ENCODE measurements around the gene OLFML2A. TPM values are rescaled to one million over a fixed set of nuclear protein-coding genes. Genes with fewer than 3 reads are reported as not detected.

OLFML2A gene
- total and polyA plus RNA-seq, 2 of the 13 experiments (the other 11 are each of a cell fraction or from before 2014, with no cell fraction given) = 0.01 to 0.02 TPM

- TF ChIP-seq ZNF639 (CRISPR knock-in tag; conservative IDR thresholded peaks at IDR 0.05) (no peak; the same call in 1 of the 2 replicates), ZNF543 (CRISPR knock-in tag; IDR thresholded peaks at IDR 0.05) (no peak), NRL (CRISPR knock-in tag; IDR thresholded peaks at IDR 0.05; ENCODE audit: borderline replicate concordance) (no peak), KAT8 (CRISPR knock-in tag; IDR thresholded peaks at IDR 0.05) (no peak), STAT6 (CRISPR knock-in tag; IDR thresholded peaks at IDR 0.05; ENCODE audit: borderline replicate concordance) (no peak), KDM5A (IDR thresholded peaks at IDR 0.05; ENCODE audit: borderline replicate concordance, low read length) (no peak), ZMAT5 (CRISPR knock-in tag; IDR thresholded peaks at IDR 0.05; ENCODE audit: borderline replicate concordance, low read depth) (no peak), AKAP8 (CRISPR knock-in tag; IDR thresholded peaks at IDR 0.05) (0 out of 2 replicates have a peak, but pooled peaks have one; percentile 49), ZNF124 (CRISPR knock-in tag; IDR thresholded peaks at IDR 0.05) (peak; percentile 47; the same call in 1 of the 2 replicates), KLF13 (CRISPR knock-in tag; IDR thresholded peaks at IDR 0.05) (no peak), PHB2 (IDR thresholded peaks at IDR 0.05; ENCODE audit: partially characterized antibody) (no peak), ZFP41 (CRISPR knock-in tag; IDR thresholded peaks at IDR 0.05; ENCODE audit: borderline replicate concordance) (no peak), RBM39 (IDR thresholded peaks at IDR 0.05; ENCODE audit: low read depth, low read length, poor library complexity, severe bottlenecking) (no peak), JUND (CRISPR knock-in tag; IDR thresholded peaks at IDR 0.05) (no peak), TAF1 (CRISPR knock-in tag; IDR thresholded peaks at IDR 0.05) (no peak), ZNF720 (CRISPR knock-in tag; IDR thresholded peaks at IDR 0.05) (no peak), RARG (CRISPR knock-in tag; IDR thresholded peaks at IDR 0.05; ENCODE audit: low read depth) (no peak), KDM6A (CRISPR knock-in tag; IDR thresholded peaks at IDR 0.05; ENCODE audit: low read depth) (no peak), ZNF276 (CRISPR knock-in tag; IDR thresholded peaks at IDR 0.05; ENCODE audit: low read depth) (0 out of 2 replicates have a peak, but pooled peaks have one; percentile 32), ZNF891 (CRISPR knock-in tag; IDR thresholded peaks at IDR 0.05) (no peak), ZNF263 (CRISPR knock-in tag; IDR thresholded peaks at IDR 0.05) (peak; percentile 19; the same call in 1 of the 2 replicates), ARNT (IDR thresholded peaks at IDR 0.05) (no peak), ZNF333 (CRISPR knock-in tag; IDR thresholded peaks at IDR 0.05; ENCODE audit: borderline replicate concordance) (no peak)
- TF ChIP-seq, protein P1, sequence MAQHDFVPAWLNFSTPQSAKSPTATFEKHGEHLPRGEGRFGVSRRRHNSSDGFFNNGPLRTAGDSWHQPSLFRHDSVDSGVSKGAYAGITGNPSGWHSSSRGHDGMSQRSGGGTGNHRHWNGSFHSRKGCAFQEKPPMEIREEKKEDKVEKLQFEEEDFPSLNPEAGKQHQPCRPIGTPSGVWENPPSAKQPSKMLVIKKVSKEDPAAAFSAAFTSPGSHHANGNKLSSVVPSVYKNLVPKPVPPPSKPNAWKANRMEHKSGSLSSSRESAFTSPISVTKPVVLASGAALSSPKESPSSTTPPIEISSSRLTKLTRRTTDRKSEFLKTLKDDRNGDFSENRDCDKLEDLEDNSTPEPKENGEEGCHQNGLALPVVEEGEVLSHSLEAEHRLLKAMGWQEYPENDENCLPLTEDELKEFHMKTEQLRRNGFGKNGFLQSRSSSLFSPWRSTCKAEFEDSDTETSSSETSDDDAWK (CRISPR knock-in tag; IDR thresholded peaks at IDR 0.05) = no peak
Measured at GRCh38 chr9:124794902-124795491, 18.1 kb downstream of the OLFML2A start (continued).

Measured in HepG2 (cell line).